GM19463 (cell line): ENCODE results near the gene LAMC2.

Experiments used
- ATAC-seq: cut with Tn5 transposase; IDR thresholded peaks from one replicate; pipeline ENCODE4 v1.9.1; 2021; ENCODE audit warnings: mild to moderate bottlenecking, moderate library complexity; ENCODE audit not compliant: unreplicated experiment

LAMC2 gene

DNA sequence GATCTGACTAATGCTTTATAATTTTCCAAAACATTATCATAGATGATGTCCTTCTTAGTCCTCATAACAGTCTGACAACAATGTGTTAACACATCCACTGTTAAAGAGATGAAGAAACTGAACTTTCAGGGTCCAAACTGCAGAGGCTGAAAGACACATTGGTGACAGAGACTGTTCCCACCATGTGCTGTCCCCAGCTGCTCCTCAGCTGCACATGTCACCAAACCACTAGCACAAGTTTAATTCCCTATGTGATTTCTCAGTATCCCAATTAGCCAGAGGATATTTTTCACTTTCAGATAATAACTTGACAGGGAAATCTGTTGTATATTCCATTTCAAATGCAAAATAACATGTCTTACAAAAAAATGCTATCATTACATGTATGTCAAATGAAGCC, 24.6 kb downstream of the LAMC2 start:
- no peak for ATAC-seq

DNA sequence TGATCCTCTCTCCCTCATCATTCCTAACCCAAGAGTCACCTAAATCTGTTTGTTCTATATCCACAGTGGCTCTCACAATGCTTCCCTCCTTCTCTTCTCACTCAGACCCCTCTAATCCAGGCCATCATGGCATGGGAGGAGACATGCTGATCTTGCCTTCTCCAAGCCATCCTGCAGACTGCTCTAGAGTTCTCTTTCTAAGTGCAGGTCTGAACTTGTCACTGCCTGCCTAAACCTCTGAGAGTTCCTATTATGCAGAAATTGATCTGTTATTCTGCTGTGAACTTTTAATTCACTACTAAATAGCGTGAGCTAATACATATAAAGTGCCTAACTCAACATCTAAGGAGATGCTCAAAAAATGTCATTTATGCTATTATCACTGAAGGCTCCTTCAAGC, 26.8 kb downstream of the LAMC2 start:
- ATAC-seq = no peak

DNA sequence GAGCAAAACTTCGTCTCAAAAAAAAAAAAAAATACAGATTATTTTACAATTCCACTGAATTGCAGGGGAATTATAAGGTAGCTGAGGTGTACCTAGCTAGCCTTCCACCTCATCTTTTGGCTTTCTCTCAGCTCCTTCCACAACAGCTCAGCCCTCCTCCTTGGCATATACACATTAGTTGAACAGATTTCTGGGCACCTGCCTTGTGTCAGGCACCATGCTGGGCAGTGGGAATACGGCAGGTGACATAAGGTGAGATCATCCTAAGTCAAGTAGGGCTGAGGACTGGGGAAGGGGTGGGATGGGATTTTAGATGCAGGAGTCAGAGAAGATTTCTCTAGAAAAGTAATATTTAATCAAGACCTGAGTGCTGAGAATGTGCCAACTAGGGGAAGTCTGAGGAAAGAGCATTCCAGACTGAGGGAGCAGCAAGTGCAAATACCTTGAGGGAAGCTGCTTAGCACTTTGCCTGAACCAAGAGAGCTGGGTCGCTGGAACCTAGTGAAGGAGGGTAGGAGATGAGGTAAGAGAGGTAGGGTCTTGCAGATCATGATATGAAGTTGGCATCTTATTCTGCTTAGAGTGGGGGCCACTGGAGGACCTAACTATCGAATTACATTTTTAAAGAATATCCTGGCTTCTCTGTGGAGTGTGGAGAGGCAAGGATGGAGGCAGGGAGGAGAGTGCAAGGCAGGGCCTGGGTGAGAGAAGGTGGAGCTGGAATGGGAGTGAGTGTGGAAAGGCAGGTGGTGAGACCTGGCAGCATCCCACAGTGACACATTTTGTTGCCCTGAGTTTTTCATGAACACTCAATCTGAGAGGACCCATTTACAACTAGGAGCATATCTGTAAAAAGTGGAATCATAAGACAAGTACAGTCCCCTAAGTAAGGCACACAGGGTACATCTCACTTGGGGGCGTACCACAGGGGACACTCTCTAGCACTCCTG, 28.2 kb downstream of the LAMC2 start:
- ATAC-seq = no peak

DNA sequence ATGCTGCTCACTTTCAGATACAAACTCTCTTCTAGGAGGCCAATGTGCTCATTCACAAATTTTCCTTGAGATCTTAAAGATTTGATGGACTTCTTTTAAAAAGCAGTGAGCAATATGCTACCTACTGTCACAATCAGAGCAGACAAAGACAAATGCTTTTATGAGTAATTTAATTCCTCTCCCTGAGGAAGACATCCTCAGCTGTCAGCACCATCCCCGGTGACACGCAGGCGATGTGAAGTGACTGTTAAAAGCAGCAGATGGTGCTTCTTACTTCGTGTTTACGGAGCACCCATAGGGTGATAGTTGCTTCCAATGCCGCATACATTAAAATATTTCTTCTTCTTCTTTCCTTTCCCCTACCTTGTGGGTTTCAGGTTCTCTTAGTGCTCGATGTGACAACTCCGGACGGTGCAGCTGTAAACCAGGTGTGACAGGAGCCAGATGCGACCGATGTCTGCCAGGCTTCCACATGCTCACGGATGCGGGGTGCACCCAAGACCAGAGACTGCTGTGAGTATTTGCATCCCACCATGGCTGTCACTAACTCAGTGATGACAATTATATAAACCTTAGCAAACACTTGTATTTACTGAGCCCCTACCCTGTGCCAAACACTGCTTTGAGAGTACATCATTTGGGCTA, 29.1 kb downstream of the LAMC2 start:
- no peak for ATAC-seq

DNA sequence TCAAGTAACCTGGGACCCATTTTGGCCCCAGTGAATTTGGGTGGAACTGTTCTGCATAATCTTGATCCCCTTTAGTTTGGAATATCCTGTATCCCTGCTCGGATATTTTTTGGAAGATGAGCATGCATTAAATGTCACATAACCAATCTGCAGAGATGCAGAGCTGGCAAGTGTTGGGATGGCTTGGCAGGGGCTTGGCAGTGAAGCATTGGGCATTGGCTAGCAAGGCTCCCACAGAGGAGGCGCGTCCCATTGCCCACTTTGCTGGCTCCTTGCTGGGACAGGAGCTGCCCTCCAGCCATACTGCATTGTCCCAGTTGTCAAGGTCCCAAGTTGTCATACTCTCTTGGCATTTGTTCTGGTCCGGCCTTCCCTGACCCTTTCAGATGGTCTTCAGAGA, 29.9 kb downstream of the LAMC2 start:
- ATAC-seq = no peak

DNA sequence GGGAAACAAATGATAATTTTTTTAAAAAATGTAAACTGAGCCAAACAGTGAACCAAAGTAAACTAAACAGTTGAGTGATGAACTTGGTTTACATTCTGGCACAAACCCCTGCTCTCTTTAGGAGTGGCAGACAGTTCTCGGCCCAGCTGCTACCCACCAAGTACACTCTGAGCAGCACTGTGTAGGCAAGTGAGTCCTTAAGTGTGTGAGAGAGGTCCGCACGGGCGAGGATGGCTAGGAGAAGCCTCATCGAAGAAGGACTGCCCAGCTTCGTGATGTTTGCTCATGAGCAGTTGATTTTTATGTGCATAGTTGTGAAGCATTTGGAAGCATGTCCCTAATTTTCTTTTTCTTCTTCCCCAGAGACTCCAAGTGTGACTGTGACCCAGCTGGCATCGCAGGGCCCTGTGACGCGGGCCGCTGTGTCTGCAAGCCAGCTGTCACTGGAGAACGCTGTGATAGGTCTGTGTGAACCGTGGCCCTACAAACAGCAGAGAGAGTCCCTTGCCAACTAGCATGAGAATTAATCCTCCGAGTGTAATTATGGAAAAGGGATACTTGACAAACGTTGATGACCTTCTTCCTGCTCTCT, 32.1 kb downstream of the LAMC2 start:
- ATAC-seq = no peak

DNA sequence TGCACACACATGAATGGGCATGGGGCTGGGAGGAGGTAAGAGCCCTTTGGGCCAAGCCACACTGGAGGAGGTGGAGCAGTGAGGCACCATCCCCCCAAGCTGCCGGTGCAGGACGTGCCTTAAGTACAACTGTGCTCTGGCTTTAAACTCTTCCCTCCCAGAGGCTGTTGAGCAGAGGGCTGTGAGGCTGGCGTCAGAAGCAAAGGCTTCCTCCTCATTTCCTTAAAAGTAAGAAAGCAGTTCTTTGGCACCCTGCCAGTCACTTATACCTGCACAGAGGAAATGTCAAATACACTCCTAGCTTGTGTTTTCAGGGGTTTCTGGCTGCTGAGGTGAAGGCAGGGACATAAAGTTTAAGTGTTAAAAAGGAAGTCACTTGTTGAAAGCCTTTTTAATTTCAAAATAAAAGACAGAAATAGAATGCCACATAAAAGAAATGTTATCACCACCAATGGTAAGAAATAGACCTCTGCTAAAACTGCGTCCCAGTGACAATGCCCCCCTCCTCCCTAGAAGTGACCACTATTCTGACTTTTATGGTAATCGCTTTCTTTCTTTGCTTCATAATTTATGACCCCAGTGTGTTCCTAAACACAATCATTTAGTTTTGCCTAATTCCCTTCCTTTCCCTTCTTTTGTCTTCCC, 33.0 kb downstream of the LAMC2 start:
- ATAC-seq = no peak

DNA sequence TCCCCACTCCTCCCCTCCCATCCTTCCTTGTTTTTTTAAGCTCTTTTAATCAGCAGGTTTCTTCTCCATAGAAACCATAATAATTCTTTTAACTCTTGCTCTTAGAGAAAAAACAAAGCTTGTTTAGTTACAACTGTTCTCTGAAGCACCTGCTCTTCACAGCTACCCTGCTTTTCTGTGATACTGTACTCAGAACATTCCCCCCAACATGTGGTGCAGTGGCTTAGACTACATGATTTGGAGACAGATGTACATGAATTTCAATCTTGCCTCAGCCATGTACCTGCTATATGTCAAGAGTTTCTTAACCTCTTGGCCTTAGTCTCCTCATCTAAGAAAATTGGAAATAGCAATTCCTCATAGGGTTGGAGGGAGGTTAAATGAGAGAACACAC, 33.5 kb downstream of the LAMC2 start:
- no peak for ATAC-seq

DNA sequence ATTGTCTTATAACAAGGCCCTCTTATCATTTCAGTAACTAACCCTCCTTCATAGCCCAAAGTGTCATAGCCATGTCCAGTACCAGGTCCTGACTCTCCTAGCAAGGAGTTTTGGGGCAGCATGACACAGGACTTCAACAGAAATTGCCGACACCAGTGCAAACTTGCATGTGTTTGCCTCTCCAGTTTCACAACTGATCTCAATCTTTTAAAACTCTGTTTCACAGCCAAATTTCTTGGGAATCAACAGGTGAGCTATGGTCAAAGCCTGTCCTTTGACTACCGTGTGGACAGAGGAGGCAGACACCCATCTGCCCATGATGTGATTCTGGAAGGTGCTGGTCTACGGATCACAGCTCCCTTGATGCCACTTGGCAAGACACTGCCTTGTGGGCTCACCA, 36.8 kb downstream of the LAMC2 start:
- ATAC-seq = no peak

DNA sequence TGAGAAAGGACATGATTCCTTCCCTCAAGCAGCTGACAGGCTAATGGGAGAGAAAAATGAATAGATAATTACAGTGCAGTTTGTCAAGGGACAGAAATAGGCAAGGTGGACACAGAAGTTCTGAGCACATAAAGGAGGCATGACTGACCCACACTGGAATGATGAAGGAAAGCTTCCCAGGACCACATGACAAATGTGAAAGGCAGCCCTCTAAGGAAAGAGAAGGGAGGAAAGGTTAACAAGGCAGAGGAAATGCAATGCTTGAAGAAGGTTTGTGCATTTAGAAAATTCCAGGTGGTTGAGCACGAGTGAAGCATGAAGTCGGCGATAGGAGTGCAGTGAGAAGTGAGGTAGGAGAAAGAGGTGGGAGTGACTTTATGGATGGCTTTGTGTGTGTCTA, 37.4 kb downstream of the LAMC2 start:
- ATAC-seq = no peak

DNA sequence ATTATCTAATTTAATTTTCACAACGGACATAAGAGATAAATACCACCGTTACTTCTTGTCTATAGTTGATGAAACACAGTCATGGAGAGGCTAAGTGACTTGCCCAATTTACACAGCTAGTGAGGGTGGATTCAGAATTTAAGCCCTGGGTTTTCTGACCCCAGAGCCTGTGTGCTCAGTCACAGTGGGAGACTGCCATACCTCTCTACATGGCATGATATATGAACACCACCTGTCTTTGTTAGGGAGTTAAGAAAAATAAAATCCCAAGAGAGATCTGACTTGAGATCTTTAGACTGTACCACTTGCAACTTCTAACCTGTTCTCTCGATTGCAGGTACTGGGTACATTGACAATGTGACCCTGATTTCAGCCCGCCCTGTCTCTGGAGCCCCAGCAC, 40.3 kb downstream of the LAMC2 start:
- no peak for ATAC-seq

DNA sequence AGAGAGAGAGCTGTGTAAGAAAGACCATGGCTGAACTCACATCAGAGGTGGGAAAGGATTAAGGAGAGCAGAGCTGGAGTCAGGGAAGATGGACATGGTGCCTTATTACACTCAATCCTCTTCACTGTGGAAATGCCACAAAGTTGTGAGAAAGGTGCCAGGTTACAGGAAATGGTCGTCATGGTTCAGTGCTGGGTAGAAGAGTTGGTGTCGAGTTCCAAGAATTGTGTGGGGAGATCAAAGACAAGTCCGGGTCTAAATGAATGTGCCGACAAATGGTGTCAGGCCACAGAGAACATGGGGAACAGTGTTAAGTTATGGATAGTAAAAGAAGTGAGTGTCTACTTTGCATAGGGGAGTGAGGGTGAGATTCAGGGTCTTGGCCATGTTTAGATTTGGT, 40.9 kb downstream of the LAMC2 start:
- no peak for ATAC-seq

DNA sequence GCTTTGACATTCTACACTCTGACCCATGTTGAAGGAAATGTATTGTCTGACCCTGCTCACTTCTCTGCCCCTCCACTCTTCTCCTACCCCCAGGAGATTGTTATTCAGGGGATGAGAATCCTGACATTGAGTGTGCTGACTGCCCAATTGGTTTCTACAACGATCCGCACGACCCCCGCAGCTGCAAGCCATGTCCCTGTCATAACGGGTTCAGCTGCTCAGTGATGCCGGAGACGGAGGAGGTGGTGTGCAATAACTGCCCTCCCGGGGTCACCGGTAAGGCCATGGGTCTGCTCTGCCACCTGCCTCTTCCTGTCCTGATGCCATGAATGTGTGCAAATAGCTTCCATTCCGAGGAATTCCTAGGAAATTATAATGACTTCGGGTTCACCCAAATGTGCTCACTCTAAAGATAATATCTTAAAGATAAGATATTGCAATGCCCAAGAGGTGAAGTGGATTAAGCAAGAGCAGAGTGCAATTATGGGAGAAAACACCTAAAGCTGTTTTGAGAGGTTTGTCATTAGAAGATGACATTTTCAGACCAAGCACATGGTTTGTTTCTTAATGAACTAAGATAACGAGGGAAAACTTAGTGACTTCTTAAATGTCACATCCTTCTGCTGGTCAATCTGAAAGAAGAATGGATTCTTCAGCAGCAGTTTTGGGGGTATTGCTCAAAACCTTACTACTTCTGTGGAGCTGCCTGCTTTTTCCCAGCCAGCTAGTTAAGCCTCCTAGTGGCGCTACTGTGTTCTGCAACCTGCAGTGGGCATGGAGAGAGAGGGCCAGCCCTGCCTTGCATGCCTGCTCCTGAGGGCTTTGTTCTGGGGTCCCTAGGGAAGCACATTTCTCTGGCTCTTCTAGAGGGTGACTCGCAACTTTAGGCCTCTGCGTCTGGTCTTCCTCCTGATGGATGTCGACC, 41.6 kb downstream of the LAMC2 start:
- peak; percentile 68 for ATAC-seq

DNA sequence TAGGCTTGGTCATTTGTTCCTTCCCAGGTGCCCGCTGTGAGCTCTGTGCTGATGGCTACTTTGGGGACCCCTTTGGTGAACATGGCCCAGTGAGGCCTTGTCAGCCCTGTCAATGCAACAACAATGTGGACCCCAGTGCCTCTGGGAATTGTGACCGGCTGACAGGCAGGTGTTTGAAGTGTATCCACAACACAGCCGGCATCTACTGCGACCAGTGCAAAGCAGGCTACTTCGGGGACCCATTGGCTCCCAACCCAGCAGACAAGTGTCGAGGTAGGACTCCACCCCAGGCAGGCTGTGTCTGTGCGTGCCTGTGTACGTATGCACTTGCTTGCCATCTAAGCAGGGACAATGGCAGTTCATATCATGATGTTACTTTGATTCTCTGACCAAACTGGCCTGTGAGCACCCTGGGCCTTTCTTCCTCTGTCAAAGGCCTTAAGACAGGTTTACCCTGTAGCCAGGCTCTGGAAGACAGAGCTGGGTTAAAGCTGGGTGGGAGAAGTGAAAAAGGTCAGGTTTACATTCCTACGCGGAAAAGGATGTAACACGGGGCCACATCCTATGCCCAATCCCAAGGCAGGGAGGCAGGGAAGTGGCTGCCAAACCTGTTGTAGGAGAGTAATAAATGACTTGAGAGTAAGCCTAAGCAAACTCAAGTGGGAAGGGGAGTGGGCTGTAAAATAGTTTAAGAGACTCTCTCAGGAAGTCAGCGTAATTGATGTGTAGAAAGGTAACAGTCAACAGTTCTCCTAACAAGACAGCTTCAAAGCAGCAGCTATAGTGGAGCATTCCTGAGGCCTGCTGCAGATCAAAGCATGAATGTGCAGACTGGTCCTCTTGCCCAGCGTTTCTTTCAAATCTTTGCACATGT, 42.5 kb downstream of the LAMC2 start:
- ATAC-seq = no peak

DNA sequence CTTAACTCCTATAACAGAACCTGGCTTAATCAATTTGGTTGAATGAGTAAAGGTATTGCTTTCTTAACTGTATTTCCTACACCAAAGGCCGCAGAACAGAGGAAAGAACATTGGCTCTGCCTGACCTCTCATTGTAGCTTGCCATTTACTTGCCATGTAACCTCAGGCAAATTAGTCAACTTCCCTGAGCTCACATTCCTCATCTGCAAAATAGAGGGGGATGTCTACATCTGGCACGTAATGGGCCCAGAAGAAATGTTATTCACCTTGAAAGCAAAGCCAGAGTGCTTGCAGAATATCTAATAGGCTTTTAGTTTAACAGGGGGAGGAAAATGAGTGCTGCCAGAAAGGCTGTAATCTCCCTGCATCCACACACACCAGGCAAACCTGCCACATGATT, 44.3 kb downstream of the LAMC2 start:
- no peak for ATAC-seq

DNA sequence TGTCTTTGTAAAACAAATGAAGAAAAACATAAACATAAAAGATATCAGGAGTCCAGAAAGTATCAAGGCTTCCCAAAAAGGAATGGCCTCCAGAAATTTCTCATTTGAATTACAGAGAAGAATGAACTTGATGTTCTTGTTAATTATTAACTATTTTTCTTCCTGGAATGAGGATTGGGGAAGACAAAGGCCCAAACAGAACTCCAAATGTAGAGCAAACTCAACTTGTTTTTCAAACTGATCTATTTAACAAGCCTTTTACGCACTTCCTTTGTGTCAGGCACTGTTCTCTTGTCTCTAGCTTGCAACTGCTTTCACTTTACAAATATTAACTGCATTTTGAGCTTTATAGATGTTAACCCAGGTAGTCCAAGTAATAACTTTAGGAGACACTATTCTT, 45.5 kb downstream of the LAMC2 start:
- no peak for ATAC-seq

DNA sequence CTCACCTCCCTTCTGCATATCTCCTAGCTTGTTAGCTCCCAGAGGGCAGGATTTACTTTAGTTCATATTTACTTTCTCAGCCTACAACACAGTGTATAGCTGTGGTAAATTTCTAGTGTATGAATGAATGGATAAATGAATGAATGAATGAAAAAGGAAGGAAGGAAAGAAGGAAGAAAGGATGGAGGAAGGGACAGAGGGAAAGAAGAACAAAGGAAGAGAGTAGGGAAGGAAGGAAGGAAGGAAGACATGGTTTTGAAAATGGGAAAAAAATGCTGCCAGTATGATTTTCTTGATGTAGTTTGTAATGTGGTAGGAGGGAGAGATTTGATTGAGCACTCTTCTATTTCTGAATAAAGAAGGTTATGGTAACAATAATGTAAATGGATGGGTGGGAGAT, 47.0 kb downstream of the LAMC2 start:
- ATAC-seq = no peak

DNA sequence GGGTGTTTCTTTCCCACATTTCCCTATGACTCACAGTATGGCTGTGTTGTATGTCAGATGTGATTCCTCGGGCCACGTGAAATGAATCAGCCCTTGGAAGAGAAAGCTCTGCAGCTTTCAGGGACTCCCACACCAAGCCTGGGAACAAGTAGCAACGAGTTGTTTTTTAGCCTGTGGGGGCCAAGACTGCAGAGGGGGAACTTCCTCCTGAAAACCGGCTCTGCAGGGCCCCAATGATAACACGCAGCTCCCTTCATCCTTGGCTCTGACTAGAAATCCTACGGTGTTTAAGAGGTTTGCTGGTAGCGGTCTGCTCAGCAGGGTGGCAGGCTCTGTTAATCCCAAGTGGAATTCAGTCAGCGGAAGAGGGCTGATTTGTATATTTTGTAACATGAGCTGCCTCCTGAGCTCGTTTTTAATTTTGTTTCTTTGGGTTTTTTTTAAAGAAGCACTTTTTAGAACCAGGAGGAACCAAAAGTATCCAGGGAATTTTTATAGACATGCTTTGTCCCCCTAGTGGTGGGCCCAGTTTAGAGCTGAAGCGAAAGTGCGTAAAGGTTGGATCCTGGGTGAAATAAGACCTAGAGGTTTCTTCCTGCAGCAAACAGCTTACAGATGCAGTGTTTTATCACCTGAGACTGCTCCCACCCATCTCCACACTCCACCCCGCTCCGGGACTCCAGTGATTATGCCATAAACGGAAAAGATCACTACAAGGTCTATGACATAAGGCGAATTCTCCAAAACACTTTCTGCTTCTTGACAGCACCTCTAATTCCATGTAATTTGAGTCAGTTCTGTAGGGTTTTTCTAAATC, 48.8 kb downstream of the LAMC2 start:
- no peak for ATAC-seq

DNA sequence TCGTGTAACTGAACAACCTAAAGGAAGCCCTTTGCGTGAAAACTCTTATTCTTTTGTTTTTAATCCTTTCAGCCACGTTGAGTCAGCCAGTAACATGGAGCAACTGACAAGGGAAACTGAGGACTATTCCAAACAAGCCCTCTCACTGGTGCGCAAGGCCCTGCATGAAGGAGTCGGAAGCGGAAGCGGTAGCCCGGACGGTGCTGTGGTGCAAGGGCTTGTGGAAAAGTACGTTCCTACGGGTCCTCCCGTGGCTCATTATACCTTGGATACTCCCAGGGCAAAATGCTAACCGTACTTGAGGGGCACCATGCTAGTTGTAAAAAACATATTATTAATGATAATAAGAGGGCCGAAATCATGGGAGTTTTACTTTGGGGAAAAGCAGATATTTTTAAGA, 49.4 kb downstream of the LAMC2 start:
- ATAC-seq = no peak
